CD4-positive, alpha-beta T cell treated with Interleukin-17A for 1 hour (primary cell): Measurements from ENCODE around the gene CSNK2A3.
"Not testable (repeated sequence)": the region's sequence is repeated elsewhere in the genome, so short reads cannot be mapped to it uniquely, and the experiment has no call there.

Experiments
- DNase-seq: peaks from one replicate; pipeline ENCODE4 v3.0.0-alpha.2; 2020

CSNK2A3 gene

DNA sequence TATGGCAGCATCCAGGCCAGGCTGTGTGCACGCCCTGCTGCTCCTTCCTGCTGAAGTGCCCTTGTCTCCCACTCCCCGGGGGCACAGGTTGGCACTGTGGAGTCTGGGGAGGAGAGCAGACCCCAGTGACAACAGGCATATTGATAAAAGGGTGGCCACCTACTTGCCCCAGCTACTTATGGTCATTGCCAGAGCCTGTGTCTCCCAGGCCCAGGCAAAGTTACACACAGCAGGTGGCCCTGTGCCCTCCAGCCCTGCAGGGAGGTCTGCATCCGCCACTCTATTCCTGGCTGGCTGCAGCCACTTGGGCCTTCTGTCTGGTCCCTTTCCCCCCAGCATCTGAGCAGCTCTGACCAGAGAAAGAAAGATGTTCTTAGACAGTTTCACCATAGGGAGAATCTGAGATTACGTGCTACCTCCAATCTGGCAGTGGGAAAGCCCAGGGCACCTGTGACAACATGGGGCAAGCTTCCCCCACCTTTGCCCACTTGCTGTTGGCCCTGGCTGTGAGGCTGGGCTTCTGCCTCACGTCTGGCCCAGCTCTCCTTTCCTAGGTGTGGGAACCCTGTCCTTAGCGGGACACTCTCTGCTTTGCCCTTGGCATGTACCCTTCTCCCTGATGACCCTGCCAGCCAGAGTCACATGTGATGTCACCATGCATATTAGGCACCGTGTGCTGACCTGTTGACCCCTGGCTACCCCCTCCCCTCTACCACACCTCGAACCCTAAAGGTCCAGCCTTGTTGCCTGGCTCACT, 25.3 kb upstream of the CSNK2A3 start:
- DNase-seq = no peak

DNA sequence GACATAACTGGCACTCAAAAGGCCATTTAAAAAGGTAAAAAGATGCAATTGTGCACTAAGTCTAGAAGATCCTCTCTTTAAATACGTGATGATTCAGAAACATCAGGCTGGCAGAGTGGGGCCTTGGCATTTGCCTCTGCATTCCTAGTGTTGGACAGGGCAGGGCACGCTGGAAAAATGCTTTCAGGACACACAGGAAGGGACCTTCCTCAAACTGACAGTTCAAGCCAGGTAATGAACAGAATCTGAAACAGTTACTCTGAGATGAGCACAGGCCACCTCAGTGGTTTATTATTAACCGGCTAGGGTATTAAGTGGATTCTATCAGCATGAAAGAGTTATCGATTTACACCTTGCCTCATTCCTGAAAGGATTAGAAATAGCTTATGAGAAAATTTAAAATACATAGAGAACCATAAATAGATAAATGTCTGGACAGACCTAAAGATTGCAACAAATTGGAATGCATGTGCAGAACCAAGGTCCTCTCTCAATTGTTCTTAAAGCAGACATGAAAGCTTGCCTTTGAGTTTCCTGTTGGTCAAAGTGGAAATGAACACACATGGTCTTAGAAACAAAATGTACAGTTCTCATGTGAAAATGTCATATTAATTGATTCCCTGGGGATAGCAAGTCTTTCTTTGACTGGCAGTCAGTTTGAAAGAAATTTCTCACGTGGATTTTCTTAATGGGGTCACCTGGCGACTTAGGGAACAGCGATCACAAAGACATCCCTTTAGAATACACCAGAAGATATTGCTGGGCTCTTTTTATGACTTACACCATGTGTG, 21.5 kb upstream of the CSNK2A3 start:
- DNase-seq = no peak

DNA sequence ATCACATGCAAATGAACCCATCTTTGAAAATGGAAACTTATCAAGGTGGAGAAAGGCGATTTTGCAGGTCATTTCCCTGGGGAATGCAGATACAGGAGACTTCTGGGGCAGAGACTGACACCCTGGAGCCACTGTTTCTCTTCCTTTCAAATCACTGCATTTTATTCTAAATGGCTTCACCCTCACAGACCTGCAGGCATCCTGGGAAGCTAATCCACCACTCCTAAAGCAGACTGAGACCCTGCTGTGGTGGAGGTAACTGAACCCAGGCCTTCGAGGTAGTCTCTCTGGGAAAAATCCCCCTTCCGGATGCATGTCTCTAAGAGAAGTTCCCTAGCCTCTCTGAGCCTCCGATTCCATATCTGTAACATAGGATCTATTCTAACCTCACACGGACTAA, 20.9 kb upstream of the CSNK2A3 start:
- no peak for DNase-seq

GRCh38 chr11:11372461-11372860, 19.4 kb upstream of the CSNK2A3 start:
- no peak for DNase-seq

GRCh38 chr11:11370962-11371303, 17.9 kb upstream of the CSNK2A3 start:
- DNase-seq = no peak

GRCh38 chr11:11370255-11370961, 17.4 kb upstream of the CSNK2A3 start:
- no peak for DNase-seq

DNA sequence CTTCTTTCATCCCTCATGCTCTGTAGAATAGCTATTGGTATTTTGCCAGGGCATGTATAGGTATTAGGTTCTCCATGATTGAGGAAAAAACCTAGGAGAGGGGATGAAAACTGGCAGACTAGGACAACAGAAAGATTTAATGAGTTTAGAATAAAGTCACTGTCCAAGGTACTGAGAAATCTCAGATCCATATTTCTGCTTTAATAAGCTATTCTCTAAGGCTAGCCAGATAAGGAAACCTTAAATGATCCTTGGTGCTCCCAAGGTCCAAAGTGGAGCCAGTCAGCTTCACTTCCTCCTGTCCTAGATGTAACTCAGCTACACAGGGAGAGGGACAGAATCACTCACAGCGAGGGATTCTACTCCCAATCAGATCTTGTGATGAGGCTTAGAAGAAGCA, 13.7 kb upstream of the CSNK2A3 start:
- no peak for DNase-seq

- DNase-seq = no peak
Measured at GRCh38 chr11:11363674-11364073, 10.6 kb upstream of the CSNK2A3 start.

DNA sequence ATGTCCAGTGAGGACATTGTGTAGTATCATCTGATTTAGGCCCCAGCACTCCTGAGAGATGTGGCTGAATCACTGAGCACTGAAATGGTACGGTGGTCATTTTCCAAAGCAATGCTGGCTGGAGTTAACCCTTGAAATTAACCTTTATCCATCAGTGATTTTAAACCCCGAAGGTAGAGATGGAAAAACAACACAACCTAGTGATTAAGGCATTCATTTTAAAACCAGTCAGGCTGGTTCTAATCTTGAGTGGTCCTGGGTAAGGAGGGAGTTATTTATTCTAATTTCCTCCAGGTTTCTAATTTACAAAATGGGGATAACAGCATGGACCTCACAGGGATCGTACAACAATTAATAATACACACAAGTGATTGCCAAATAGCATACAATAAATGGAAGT, 6.6 kb upstream of the CSNK2A3 start:
- DNase-seq = no peak

GRCh38 chr11:11356842-11357241, 3.8 kb upstream of the CSNK2A3 start:
- no peak for DNase-seq

DNA sequence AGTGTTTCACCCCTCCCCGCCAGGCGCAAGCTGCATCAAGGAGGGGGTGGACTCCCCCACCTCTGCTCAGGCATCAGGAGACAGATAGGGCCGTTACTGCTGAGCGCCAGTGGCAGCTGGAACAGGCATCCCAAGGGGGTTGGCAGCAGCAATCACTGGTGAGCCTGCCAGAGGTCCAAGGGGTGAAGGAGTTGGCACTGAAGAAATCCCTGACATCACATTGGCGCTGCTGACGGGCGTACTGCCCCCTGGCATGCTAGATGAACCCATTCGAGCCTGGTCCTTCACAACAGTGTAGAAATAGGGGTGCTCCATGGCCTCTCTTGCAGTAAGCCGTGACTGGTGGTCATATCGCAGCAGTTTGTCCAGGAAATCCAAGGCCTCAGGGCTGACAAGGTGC, 1.2 kb downstream of the CSNK2A3 start:
- DNase-seq = not testable (repeated sequence)

GRCh38 chr11:11351042-11351586, 1.9 kb downstream of the CSNK2A3 start:
- no peak for DNase-seq

- DNase-seq = no peak
Measured at GRCh38 chr11:11349870-11350337, 3.1 kb downstream of the CSNK2A3 start.

DNA sequence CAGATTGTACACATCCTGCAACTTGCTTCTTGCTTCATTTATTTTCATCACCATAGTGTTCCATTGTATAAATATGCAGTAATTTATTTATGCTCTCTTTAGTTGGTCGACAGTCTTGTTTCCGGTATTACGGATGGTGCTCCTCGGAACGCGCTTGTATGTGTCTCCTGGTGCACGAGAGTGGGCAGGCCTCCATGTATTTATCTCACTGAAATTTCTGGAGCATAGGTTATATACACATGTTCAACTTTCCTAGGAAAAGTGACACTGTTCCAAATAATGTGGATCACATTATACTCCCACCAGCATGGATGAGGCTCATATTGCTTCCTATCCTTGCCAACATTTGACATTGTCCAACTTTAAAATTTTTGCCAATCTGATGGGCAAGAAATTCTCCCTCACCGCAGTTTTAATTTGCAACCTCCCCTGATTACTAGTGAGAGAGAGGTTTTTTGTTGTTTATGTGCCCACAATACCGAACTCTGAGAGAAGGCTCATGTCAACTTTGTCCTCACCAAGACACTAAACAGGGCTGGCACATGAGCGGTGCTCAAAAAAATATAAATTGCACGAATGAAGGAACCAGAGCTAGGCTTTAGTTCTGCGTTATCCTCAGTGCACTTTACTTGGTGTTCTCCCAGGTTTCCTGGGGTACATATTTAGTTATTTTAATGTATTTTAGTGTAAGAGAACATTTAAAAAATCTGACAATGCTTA, 3.8 kb downstream of the CSNK2A3 start:
- DNase-seq = no peak

DNA sequence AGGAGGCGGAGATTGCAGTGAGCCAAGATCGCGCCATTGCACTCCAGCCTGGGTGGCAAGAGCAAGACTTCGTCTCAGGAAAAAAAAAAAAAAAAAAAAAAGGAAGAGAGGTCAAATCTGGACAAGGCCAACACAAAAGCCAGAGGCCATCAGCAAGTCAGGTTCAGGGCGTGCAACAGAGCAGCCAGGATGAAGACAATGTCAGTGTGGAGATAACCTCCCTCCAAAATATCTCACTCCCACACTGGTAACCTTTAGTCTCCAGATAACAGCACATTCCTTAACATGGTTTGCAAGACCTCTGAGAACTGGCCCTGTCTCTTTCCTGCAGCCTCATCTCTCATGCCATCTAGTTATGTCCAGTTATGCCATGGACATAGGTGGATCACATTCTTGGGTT, 4.7 kb downstream of the CSNK2A3 start:
- no peak for DNase-seq

DNA sequence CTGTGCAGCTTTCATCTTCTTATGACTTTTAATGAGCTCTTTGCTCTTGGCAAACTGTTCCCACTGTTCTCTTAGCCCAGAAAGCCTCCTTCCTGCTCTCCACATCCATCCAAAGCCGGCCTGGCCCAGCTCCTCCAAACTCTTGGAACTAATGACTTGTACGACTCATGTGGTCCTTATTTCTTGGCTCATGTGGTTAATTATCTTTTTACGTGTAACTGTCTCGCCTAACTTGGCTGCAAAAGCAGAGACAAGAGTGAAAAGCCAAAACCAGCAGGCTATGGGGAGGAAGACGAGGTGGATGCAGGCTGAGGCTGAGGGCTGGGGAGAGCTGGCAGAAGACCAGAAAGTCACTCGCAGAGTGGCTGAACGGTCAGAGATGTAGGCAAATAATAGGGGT, 5.5 kb downstream of the CSNK2A3 start:
- DNase-seq = no peak

GRCh38 chr11:11346303-11346702, 6.7 kb downstream of the CSNK2A3 start:
- no peak for DNase-seq

DNA sequence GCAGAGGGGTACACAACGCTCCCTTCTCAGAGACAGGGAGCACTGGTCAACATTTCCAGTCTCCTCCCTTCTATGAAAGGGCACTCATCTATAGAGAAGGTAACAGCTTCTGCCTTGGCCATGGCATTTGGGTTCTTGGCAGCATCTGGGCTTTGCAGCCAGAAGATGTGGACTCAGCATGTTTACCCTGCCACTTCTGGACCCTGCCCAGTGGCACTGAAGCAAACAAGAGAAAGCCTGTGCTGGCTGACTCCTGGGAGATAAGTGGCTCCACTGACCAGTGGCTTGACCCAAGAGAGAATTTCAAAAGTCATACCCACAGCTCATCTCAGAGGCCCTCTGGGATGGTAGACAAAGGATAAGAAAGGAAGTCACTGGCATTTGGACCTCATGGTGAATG, 8.0 kb downstream of the CSNK2A3 start:
- DNase-seq = no peak

GRCh38 chr11:11344045-11344444, 9.0 kb downstream of the CSNK2A3 start:
- DNase-seq = no peak

GRCh38 chr11:11338304-11338703, 14.7 kb downstream of the CSNK2A3 start:
- DNase-seq = no peak

DNA sequence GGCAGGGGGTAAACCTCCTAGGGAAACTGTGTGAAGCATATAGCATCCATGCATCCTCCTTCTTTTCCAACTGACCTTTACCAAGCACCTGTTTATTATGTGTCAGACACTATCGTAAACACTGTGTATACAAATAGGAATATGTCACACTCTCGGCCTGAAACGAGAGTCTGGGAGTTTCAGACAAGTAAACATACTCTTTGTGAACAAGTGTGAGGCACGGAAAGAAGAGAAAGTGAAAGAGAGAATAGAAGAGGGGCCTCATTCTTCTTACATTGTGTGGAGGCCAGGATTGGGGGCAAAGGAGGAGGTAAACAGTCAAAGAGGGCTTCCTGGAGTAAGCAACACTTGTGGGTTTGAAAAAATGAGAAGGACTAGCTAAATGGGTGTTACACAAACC, 16.4 kb downstream of the CSNK2A3 start:
- no peak for DNase-seq

- DNase-seq = no peak
Measured at GRCh38 chr11:11335043-11335442, 18.0 kb downstream of the CSNK2A3 start.

GRCh38 chr11:11334607-11335006, 18.4 kb downstream of the CSNK2A3 start:
- DNase-seq = no peak
